ENCODE measurements around the gene KIAA1755.
A peak's percentile ranks its signal among the peaks of the same experiment; 100 is the strongest.

Gene KIAA1755

GRCh38 chr20:38260378-38261053 lies at the start of gene KIAA1755:
Gene KIAA1755, minus strand, starts transcription at chr20:38260735. Its CDS starts 235 bp downstream, at chr20:38260500.
- Histone ChIP-seq H3K9me3 (no peaks in the 10 kb centered on the region), H3K4me1 (peaks cover 0 to 54% (median 17%) of the 10 kb centered on the region in 4 donors), H3K27ac (peak within 1 kb of the TSS; percentile 92 to 95), H3K36me3 (no peaks in the 10 kb centered on the region), H3K4me3 (peak within 1 kb of the TSS; percentile 52 to 65), H3K27me3 (no peaks in the 10 kb centered on the region)
- intact Hi-C loops (cut with DNase I; ENCODE audit: low total_unique reads): no loop called here
- no peak for TF ChIP-seq CTCF (IDR thresholded peaks at IDR 0.05)
- peak in 1 of 2 donors; percentile 70 for DNase-seq

- Histone ChIP-seq H3K36me3 (no peaks in the 10 kb centered on the region), H3K9me3 (no peaks in the 10 kb centered on the region), H3K4me1 (no peaks in the 10 kb centered on the region), H3K27me3 (peaks cover 0 to 24% of the 10 kb centered on the region in 2 donors), H3K4me3 (no peak overlapping the region), H3K27ac (no peak overlapping the region)
- no peak for DNase-seq
- intact Hi-C loops (cut with DNase I; ENCODE audit: low total_unique reads): no loop called here
- TF ChIP-seq CTCF (IDR thresholded peaks at IDR 0.05): no peak
These were observed 47.9 kb upstream of the KIAA1755 start for GRCh38 chr20:38308447-38308846.

GRCh38 chr20:38308047-38308438 lies 47.5 kb upstream of the KIAA1755 start:
- no peak overlapping the region for H3K27ac ChIP-seq
- H3K27me3 ChIP-seq: peaks cover 0 to 24% of the 10 kb centered on the region in 2 donors
- H3K36me3 ChIP-seq: no peaks in the 10 kb centered on the region
- H3K4me1 ChIP-seq: no peaks in the 10 kb centered on the region
- H3K4me3 ChIP-seq: no peak overlapping the region
- no peak for TF ChIP-seq CTCF (IDR thresholded peaks at IDR 0.05)
- H3K9me3 ChIP-seq: no peaks in the 10 kb centered on the region
- no peak for DNase-seq
- intact Hi-C loops (cut with DNase I; ENCODE audit: low total_unique reads): no loop called here

- no peak overlapping the region for H3K27ac ChIP-seq
- no peaks in the 10 kb centered on the region for H3K9me3 ChIP-seq
- no peaks in the 10 kb centered on the region for H3K4me1 ChIP-seq
- H3K4me3 ChIP-seq: no peak overlapping the region
- DNase-seq: no peak
- H3K36me3 ChIP-seq: no peaks in the 10 kb centered on the region
- intact Hi-C loops (cut with DNase I; ENCODE audit: low total_unique reads): no loop called here
- no peak for TF ChIP-seq CTCF (IDR thresholded peaks at IDR 0.05)
- peaks cover 0 to 29% of the 10 kb centered on the region in 2 donors for H3K27me3 ChIP-seq
These were observed 47.0 kb upstream of the KIAA1755 start for GRCh38 chr20:38307371-38308046.

GRCh38 chr20:38306379-38306778 lies 45.8 kb upstream of the KIAA1755 start:
- no peak for TF ChIP-seq CTCF (IDR thresholded peaks at IDR 0.05)
- no peak overlapping the region for H3K27ac ChIP-seq
- H3K27me3 ChIP-seq: peaks cover 0 to 29% of the 10 kb centered on the region in 2 donors
- H3K4me1 ChIP-seq: no peaks in the 10 kb centered on the region
- H3K9me3 ChIP-seq: no peaks in the 10 kb centered on the region
- DNase-seq: no peak
- intact Hi-C loops (cut with DNase I; ENCODE audit: low total_unique reads): no loop called here
- H3K36me3 ChIP-seq: no peaks in the 10 kb centered on the region
- H3K4me3 ChIP-seq: no peak overlapping the region

All from tibial artery (tissue), 4 donors.